Measurements from ENCODE around the gene LIPM.

LIPM gene

GRCh38 chr10:88833156-88833555 is 30.6 kb downstream of the LIPM start:
- WGBS, 2 donors (ENCODE audit: extremely low coverage in 2 of 2, insufficient read length in 2 of 2, insufficient replicate concordance in 1 of 2): no CpG with 5 or more reads among the region's 2 CpGs
- no peak overlapping the region for H4K91ac ChIP-seq (ENCODE audit: low read depth, low read length, poor library complexity)
- no peak overlapping the region for H2BK15ac ChIP-seq (ENCODE audit: low read length)
- H3K4ac ChIP-seq (ENCODE audit: low read length): no peak overlapping the region
- no peaks in the 10 kb centered on the region for H3K4me1 ChIP-seq (ENCODE audit: control insufficient read depth in 2 of 2, insufficient read depth in 1 of 2, low read depth in 1 of 2, low read length in 2 of 2)
- DNase-seq (ENCODE audit: low spot score): no peak
- no peak overlapping the region for H3K23ac ChIP-seq (ENCODE audit: low read depth, low read length, poor library complexity)
- no peak overlapping the region for H3K4me3 ChIP-seq (ENCODE audit: low read length in 2 of 2)
- no peak overlapping the region for H3K27ac ChIP-seq (replicated peaks; ENCODE audit: low read length)
- H2BK120ac ChIP-seq (ENCODE audit: low read depth, low read length): no peak overlapping the region
- no peak overlapping the region for H3K14ac ChIP-seq (ENCODE audit: low read length)
- no peak overlapping the region for H3K4me2 ChIP-seq (ENCODE audit: insufficient read depth, low read length, poor library complexity, severe bottlenecking)
- H2BK12ac ChIP-seq (ENCODE audit: low read length): no peak overlapping the region
- H3K27me3 ChIP-seq (ENCODE audit: control insufficient read depth in 3 of 3, insufficient read depth in 3 of 3, low read depth in 1 of 3, low read length in 3 of 3): peaks cover 0 to 11% (median 0%) of the 10 kb centered on the region in 3 experiments
- no peak overlapping the region for H2AK5ac ChIP-seq (ENCODE audit: low read depth, low read length)
- no peaks in the 10 kb centered on the region for H3K36me3 ChIP-seq (replicated peaks in 1 of 2; ENCODE audit: control insufficient read depth in 2 of 2, insufficient read depth in 2 of 2, low read length in 2 of 2)
- H3K79me1 ChIP-seq (ENCODE audit: low read depth, low read length): no peaks in the 10 kb centered on the region
- H4K8ac ChIP-seq (ENCODE audit: low read depth, low read length): no peak overlapping the region
- no peak overlapping the region for H3K9ac ChIP-seq (ENCODE audit: low read depth, low read length, poor library complexity)
- H3K9me3 ChIP-seq (replicated peaks in 1 of 2; ENCODE audit: control insufficient read depth in 2 of 2, insufficient read depth in 1 of 2, low read depth in 1 of 2, low read length in 2 of 2): no peaks in the 10 kb centered on the region
- no peak overlapping the region for H3K18ac ChIP-seq (ENCODE audit: low read length)
- no peak overlapping the region for H2AFZ ChIP-seq (ENCODE audit: low read length)
- no peak overlapping the region for H2BK5ac ChIP-seq (ENCODE audit: low read length)

- Histone ChIP-seq H3K14ac (ENCODE audit: low read length) (no peak overlapping the region), H3K27ac (replicated peaks; ENCODE audit: low read length) (no peak overlapping the region), H3K79me1 (ENCODE audit: low read depth, low read length) (no peaks in the 10 kb centered on the region), H3K9me3 (replicated peaks in 1 of 2; ENCODE audit: control insufficient read depth in 2 of 2, insufficient read depth in 1 of 2, low read depth in 1 of 2, low read length in 2 of 2) (no peaks in the 10 kb centered on the region), H3K9ac (ENCODE audit: low read depth, low read length, poor library complexity) (no peak overlapping the region), H2BK12ac (ENCODE audit: low read length) (no peak overlapping the region), H3K36me3 (replicated peaks in 1 of 2; ENCODE audit: control insufficient read depth in 2 of 2, insufficient read depth in 2 of 2, low read length in 2 of 2) (no peaks in the 10 kb centered on the region), H2BK15ac (ENCODE audit: low read length) (no peak overlapping the region), H2AK5ac (ENCODE audit: low read depth, low read length) (no peak overlapping the region), H3K4me1 (ENCODE audit: control insufficient read depth in 2 of 2, insufficient read depth in 1 of 2, low read depth in 1 of 2, low read length in 2 of 2) (no peaks in the 10 kb centered on the region), H4K91ac (ENCODE audit: low read depth, low read length, poor library complexity) (no peak overlapping the region), H2AFZ (ENCODE audit: low read length) (no peak overlapping the region), H3K27me3 (ENCODE audit: control insufficient read depth in 3 of 3, insufficient read depth in 3 of 3, low read depth in 1 of 3, low read length in 3 of 3) (peaks cover 0 to 11% (median 0%) of the 10 kb centered on the region in 3 experiments), H3K4ac (ENCODE audit: low read length) (no peak overlapping the region), H2BK5ac (ENCODE audit: low read length) (no peak overlapping the region), H3K23ac (ENCODE audit: low read depth, low read length, poor library complexity) (no peak overlapping the region), H3K4me2 (ENCODE audit: insufficient read depth, low read length, poor library complexity, severe bottlenecking) (no peak overlapping the region), H4K8ac (ENCODE audit: low read depth, low read length) (no peak overlapping the region), H3K4me3 (ENCODE audit: low read length in 2 of 2) (no peak overlapping the region), H3K18ac (ENCODE audit: low read length) (no peak overlapping the region), H2BK120ac (ENCODE audit: low read depth, low read length) (no peak overlapping the region)
- DNase-seq (ENCODE audit: low spot score): no peak
- no CpG with 5 or more reads among the region's 2 CpGs for WGBS, 2 donors (ENCODE audit: extremely low coverage in 2 of 2, insufficient read length in 2 of 2, insufficient replicate concordance in 1 of 2)
Observed at GRCh38 chr10:88833723-88834122, 31.2 kb downstream of the LIPM start.

GRCh38 chr10:88835096-88835909 is 32.8 kb downstream of the LIPM start:
- H2BK12ac ChIP-seq (ENCODE audit: low read length): no peak overlapping the region
- no peak overlapping the region for H3K4me3 ChIP-seq (ENCODE audit: low read length in 2 of 2)
- peak; percentile 76 for DNase-seq (ENCODE audit: low spot score)

GRCh38 chr10:88835910-88836221 is 33.3 kb downstream of the LIPM start:
- H2BK120ac ChIP-seq (ENCODE audit: low read depth, low read length): no peak overlapping the region
- H3K14ac ChIP-seq (ENCODE audit: low read length): no peak overlapping the region
- H2AFZ ChIP-seq (ENCODE audit: low read length): no peak overlapping the region
- DNase-seq (ENCODE audit: low spot score): no peak
- no peaks in the 10 kb centered on the region for H3K4me1 ChIP-seq (ENCODE audit: control insufficient read depth in 2 of 2, insufficient read depth in 1 of 2, low read depth in 1 of 2, low read length in 2 of 2)
- H3K27ac ChIP-seq (replicated peaks; ENCODE audit: low read length): no peak overlapping the region
- no peak overlapping the region for H3K4me2 ChIP-seq (ENCODE audit: insufficient read depth, low read length, poor library complexity, severe bottlenecking)
- no peak overlapping the region for H3K23ac ChIP-seq (ENCODE audit: low read depth, low read length, poor library complexity)
- H3K18ac ChIP-seq (ENCODE audit: low read length): no peak overlapping the region
- no peak overlapping the region for H2BK15ac ChIP-seq (ENCODE audit: low read length)
- no CpG with 5 or more reads among the region's 2 CpGs for WGBS, 2 donors (ENCODE audit: extremely low coverage in 2 of 2, insufficient read length in 2 of 2, insufficient replicate concordance in 1 of 2)
- no peak overlapping the region for H4K8ac ChIP-seq (ENCODE audit: low read depth, low read length)
- H3K4me3 ChIP-seq (ENCODE audit: low read length in 2 of 2): no peak overlapping the region
- no peaks in the 10 kb centered on the region for H3K79me1 ChIP-seq (ENCODE audit: low read depth, low read length)
- no peak overlapping the region for H2BK12ac ChIP-seq (ENCODE audit: low read length)
- no peak overlapping the region for H2AK5ac ChIP-seq (ENCODE audit: low read depth, low read length)
- no peak overlapping the region for H3K4ac ChIP-seq (ENCODE audit: low read length)
- no peak overlapping the region for H2BK5ac ChIP-seq (ENCODE audit: low read length)
- H3K36me3 ChIP-seq (replicated peaks in 1 of 2; ENCODE audit: control insufficient read depth in 2 of 2, insufficient read depth in 2 of 2, low read length in 2 of 2): no peaks in the 10 kb centered on the region
- no peak overlapping the region for H4K91ac ChIP-seq (ENCODE audit: low read depth, low read length, poor library complexity)
- H3K9me3 ChIP-seq (replicated peaks in 1 of 2; ENCODE audit: control insufficient read depth in 2 of 2, insufficient read depth in 1 of 2, low read depth in 1 of 2, low read length in 2 of 2): no peaks in the 10 kb centered on the region
- peaks cover 0 to 15% (median 0%) of the 10 kb centered on the region in 3 experiments for H3K27me3 ChIP-seq (ENCODE audit: control insufficient read depth in 3 of 3, insufficient read depth in 3 of 3, low read depth in 1 of 3, low read length in 3 of 3)
- H3K9ac ChIP-seq (ENCODE audit: low read depth, low read length, poor library complexity): no peak overlapping the region

More at GRCh38 chr10:88835096-88835909, 32.8 kb downstream of the LIPM start:
- Histone ChIP-seq H2AFZ (ENCODE audit: low read length) (no peak overlapping the region), H3K9me3 (replicated peaks in 1 of 2; ENCODE audit: control insufficient read depth in 2 of 2, insufficient read depth in 1 of 2, low read depth in 1 of 2, low read length in 2 of 2) (no peaks in the 10 kb centered on the region), H3K18ac (ENCODE audit: low read length) (no peak overlapping the region), H3K4ac (ENCODE audit: low read length) (no peak overlapping the region), H3K14ac (ENCODE audit: low read length) (no peak overlapping the region), H2BK5ac (ENCODE audit: low read length) (no peak overlapping the region), H3K36me3 (replicated peaks in 1 of 2; ENCODE audit: control insufficient read depth in 2 of 2, insufficient read depth in 2 of 2, low read length in 2 of 2) (no peaks in the 10 kb centered on the region), H3K27me3 (ENCODE audit: control insufficient read depth in 3 of 3, insufficient read depth in 3 of 3, low read depth in 1 of 3, low read length in 3 of 3) (peaks cover 0 to 15% (median 0%) of the 10 kb centered on the region in 3 experiments), H3K27ac (replicated peaks; ENCODE audit: low read length) (no peak overlapping the region), H2AK5ac (ENCODE audit: low read depth, low read length) (no peak overlapping the region), H3K9ac (ENCODE audit: low read depth, low read length, poor library complexity) (no peak overlapping the region), H3K4me2 (ENCODE audit: insufficient read depth, low read length, poor library complexity, severe bottlenecking) (no peak overlapping the region), H2BK15ac (ENCODE audit: low read length) (no peak overlapping the region), H4K91ac (ENCODE audit: low read depth, low read length, poor library complexity) (no peak overlapping the region), H4K8ac (ENCODE audit: low read depth, low read length) (no peak overlapping the region), H2BK120ac (ENCODE audit: low read depth, low read length) (no peak overlapping the region), H3K23ac (ENCODE audit: low read depth, low read length, poor library complexity) (no peak overlapping the region), H3K79me1 (ENCODE audit: low read depth, low read length) (no peaks in the 10 kb centered on the region), H3K4me1 (ENCODE audit: control insufficient read depth in 2 of 2, insufficient read depth in 1 of 2, low read depth in 1 of 2, low read length in 2 of 2) (no peaks in the 10 kb centered on the region)
- no CpG with 5 or more reads among the region's 10 CpGs for WGBS, 2 donors (ENCODE audit: extremely low coverage in 2 of 2, insufficient read length in 2 of 2, insufficient replicate concordance in 1 of 2)

Data from neuronal stem cell (in vitro differentiated cells).